ENCODE data around the gene IL27RA.
"Not testable (repeated sequence)": the region's sequence is repeated elsewhere in the genome, so short reads cannot be mapped to it uniquely, and the experiment has no call there.

IL27RA gene

GRCh38 chr19:14000691-14001375, 30.7 kb upstream of the IL27RA start:
- no peak for DNase-seq

- DNase-seq = no peak
Observed at GRCh38 chr19:14002571-14003250, 28.9 kb upstream of the IL27RA start.

- no peak for DNase-seq
Observed at GRCh38 chr19:14003251-14004055, 28.1 kb upstream of the IL27RA start.

- DNase-seq = no peak
Observed at GRCh38 chr19:14004619-14005348, 26.8 kb upstream of the IL27RA start.

GRCh38 chr19:14005349-14006084, 26.0 kb upstream of the IL27RA start:
- DNase-seq = peak; percentile 57 to 69

GRCh38 chr19:14006085-14006765, 25.3 kb upstream of the IL27RA start, which contains the start of gene RFX1:
Gene RFX1 (minus strand): TSS chr19:14006320. CDS start chr19:13993843, 12,477 bp downstream.
- DNase-seq = peak; percentile 95 to 99

GRCh38 chr19:14006766-14007562, 24.6 kb upstream of the IL27RA start:
- peak in 1 of 2 experiments; percentile 81 for DNase-seq

- DNase-seq = no peak
Observed at GRCh38 chr19:14012378-14012915, 19.1 kb upstream of the IL27RA start.

- no peak for DNase-seq
Observed at GRCh38 chr19:14015524-14016035, 16.0 kb upstream of the IL27RA start.

GRCh38 chr19:14019100-14019499, 12.5 kb upstream of the IL27RA start:
- no peak for DNase-seq

GRCh38 chr19:14019739-14020138, 11.8 kb upstream of the IL27RA start:
- not testable (repeated sequence) for DNase-seq

- no peak for DNase-seq
Observed at GRCh38 chr19:14021474-14021873, 10.1 kb upstream of the IL27RA start.

GRCh38 chr19:14022469-14022868, 9.1 kb upstream of the IL27RA start:
- DNase-seq = no peak

GRCh38 chr19:14023404-14024235, 7.9 kb upstream of the IL27RA start:
- DNase-seq = no peak

GRCh38 chr19:14026652-14027192, 4.8 kb upstream of the IL27RA start:
- not testable (repeated sequence) for DNase-seq

- DNase-seq = no peak
Observed at GRCh38 chr19:14027856-14028450, 3.6 kb upstream of the IL27RA start, which contains the start of gene RLN3. Gene RLN3 (plus strand): TSS chr19:14028148. CDS start chr19:14028205, 57 bp downstream.

GRCh38 chr19:14028901-14029300, 2.7 kb upstream of the IL27RA start:
- DNase-seq = no peak

- no peak for DNase-seq
Observed at GRCh38 chr19:14030997-14031718, 404 bp upstream of the IL27RA start.

Measured in NCI-H1930 (cell line).